ENCODE data around the gene LRRC8D.

Gene LRRC8D

GRCh38 chr1:89927478-89927877 is 106.6 kb downstream of the LRRC8D start:
- Histone ChIP-seq H3K36me3 (ENCODE audit: control insufficient read depth, insufficient read depth, low read length) (no peaks in the 10 kb centered on the region; the same call in 1 of the 2 replicates), H3K4me3 (ENCODE audit: low read length) (no peak overlapping the region), H3K9me3 (ENCODE audit: control insufficient read depth, insufficient read depth, low read length) (no peaks in the 10 kb centered on the region), H3K27ac (ENCODE audit: low read length) (no peak overlapping the region), H3K4me1 (ENCODE audit: control insufficient read depth, insufficient read depth, low read length) (peaks cover 7% of the 10 kb centered on the region; the same call in 1 of the 2 replicates), H3K27me3 (ENCODE audit: control insufficient read depth, insufficient read depth, low read length) (no peaks in the 10 kb centered on the region)
- no CpG with 5 or more reads among the region's 1 CpG for WGBS (ENCODE audit: insufficient coverage, insufficient read length)
- no peak for DNase-seq (ENCODE audit: low read depth, low spot score)

DNA sequence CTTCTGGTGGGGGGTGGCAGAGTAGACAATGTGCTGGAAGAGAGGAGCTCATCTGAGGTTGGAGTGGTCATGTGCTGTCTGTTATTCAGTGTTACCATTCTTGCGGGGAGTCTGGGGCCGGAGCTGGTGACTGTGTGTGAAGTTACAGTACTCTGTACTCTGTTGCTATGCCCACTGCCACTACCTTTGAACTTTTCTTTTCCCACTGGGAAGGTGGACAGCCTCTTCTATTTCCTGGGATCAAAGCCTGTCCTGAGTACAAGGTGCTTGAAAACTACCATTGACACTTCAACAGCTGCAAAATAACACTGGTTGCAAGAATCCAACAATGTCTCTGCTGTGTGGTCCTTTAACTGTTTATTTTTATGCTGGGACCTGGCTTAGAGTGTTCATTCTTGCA is 107.7 kb downstream of the LRRC8D start:
- Histone ChIP-seq H3K27ac (ENCODE audit: low read length) (no peak overlapping the region), H3K4me1 (ENCODE audit: control insufficient read depth, insufficient read depth, low read length) (peaks cover 7% of the 10 kb centered on the region; the same call in 1 of the 2 replicates), H3K9me3 (ENCODE audit: control insufficient read depth, insufficient read depth, low read length) (no peaks in the 10 kb centered on the region), H3K27me3 (ENCODE audit: control insufficient read depth, insufficient read depth, low read length) (no peaks in the 10 kb centered on the region), H3K36me3 (ENCODE audit: control insufficient read depth, insufficient read depth, low read length) (no peaks in the 10 kb centered on the region; the same call in 1 of the 2 replicates), H3K4me3 (ENCODE audit: low read length) (no peak overlapping the region)
- no peak for DNase-seq (ENCODE audit: low read depth, low spot score)
- WGBS (ENCODE audit: insufficient coverage, insufficient read length), result no CpG with 5 or more reads among the region's 2 CpGs

GRCh38 chr1:89929467-89930063 is 108.7 kb downstream of the LRRC8D start:
- DNase-seq (ENCODE audit: low read depth, low spot score), result no peak
- Histone ChIP-seq H3K4me1 (ENCODE audit: control insufficient read depth, insufficient read depth, low read length) (peaks cover 7% of the 10 kb centered on the region; the same call in 1 of the 2 replicates), H3K27me3 (ENCODE audit: control insufficient read depth, insufficient read depth, low read length) (no peaks in the 10 kb centered on the region), H3K27ac (ENCODE audit: low read length) (no peak overlapping the region), H3K36me3 (ENCODE audit: control insufficient read depth, insufficient read depth, low read length) (no peaks in the 10 kb centered on the region; the same call in 1 of the 2 replicates), H3K9me3 (ENCODE audit: control insufficient read depth, insufficient read depth, low read length) (no peaks in the 10 kb centered on the region), H3K4me3 (ENCODE audit: low read length) (no peak overlapping the region)
- WGBS (ENCODE audit: insufficient coverage, insufficient read length), result no CpG with 5 or more reads among the region's 6 CpGs

DNA sequence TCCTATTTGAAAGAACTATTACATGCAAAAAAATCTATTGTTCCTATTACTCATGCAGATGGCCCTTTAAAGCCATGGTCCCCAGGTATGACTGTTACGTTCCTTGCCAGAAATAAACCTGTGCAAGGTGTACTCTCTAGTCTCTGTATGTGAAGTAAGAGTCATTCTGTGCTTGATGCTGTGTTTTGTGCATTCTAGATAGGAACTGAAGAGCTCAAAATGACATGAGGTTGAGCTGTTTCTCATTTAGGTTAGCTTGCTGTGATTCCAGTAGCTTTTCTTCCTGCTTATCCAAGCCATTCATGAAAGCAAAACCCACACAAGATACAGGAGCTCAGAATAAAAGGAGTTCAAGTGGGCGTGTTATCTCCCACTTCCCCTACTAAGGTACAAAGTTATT is 109.7 kb downstream of the LRRC8D start:
- Histone ChIP-seq H3K4me1 (ENCODE audit: control insufficient read depth, insufficient read depth, low read length) (peaks cover 7% of the 10 kb centered on the region; the same call in 1 of the 2 replicates), H3K36me3 (ENCODE audit: control insufficient read depth, insufficient read depth, low read length) (no peaks in the 10 kb centered on the region; the same call in 1 of the 2 replicates), H3K9me3 (ENCODE audit: control insufficient read depth, insufficient read depth, low read length) (no peaks in the 10 kb centered on the region), H3K4me3 (ENCODE audit: low read length) (no peak overlapping the region), H3K27ac (ENCODE audit: low read length) (no peak overlapping the region), H3K27me3 (ENCODE audit: control insufficient read depth, insufficient read depth, low read length) (no peaks in the 10 kb centered on the region)
- WGBS (ENCODE audit: insufficient coverage, insufficient read length), result no CpG with 5 or more reads among the region's 2 CpGs
- no peak for DNase-seq (ENCODE audit: low read depth, low spot score)

DNA sequence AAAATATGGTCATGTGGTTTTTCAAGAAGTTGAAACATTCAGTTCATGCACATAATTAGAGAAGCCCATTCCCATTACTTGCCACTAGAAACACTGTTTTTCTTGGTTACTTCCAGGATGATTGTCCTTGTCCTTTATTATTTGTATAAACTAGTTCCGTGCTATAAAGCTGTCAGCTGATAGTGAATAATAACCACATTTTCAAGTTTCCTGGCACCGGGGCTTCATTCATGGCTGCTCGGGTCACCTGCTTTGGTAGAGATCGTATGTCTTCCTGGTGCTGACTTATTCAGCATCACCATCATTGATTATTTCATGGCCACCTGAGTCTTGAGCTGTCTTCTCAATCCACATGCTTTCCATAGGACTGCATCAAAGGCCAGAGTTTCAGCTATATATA is 111.1 kb downstream of the LRRC8D start:
- H3K27me3 ChIP-seq (ENCODE audit: control insufficient read depth, insufficient read depth, low read length), result no peaks in the 10 kb centered on the region
- H3K9me3 ChIP-seq (ENCODE audit: control insufficient read depth, insufficient read depth, low read length), result no peaks in the 10 kb centered on the region
- no peak overlapping the region for H3K4me3 ChIP-seq (ENCODE audit: low read length)
- H3K27ac ChIP-seq (ENCODE audit: low read length), result no peak overlapping the region
- no peak for DNase-seq (ENCODE audit: low read depth, low spot score)
- WGBS (ENCODE audit: insufficient coverage, insufficient read length), result no CpG with 5 or more reads among the region's 4 CpGs
- H3K4me1 ChIP-seq (ENCODE audit: control insufficient read depth, insufficient read depth, low read length), result peaks cover 7% of the 10 kb centered on the region; the same call in 1 of the 2 replicates
- no peaks in the 10 kb centered on the region; the same call in 1 of the 2 replicates for H3K36me3 ChIP-seq (ENCODE audit: control insufficient read depth, insufficient read depth, low read length)

DNA sequence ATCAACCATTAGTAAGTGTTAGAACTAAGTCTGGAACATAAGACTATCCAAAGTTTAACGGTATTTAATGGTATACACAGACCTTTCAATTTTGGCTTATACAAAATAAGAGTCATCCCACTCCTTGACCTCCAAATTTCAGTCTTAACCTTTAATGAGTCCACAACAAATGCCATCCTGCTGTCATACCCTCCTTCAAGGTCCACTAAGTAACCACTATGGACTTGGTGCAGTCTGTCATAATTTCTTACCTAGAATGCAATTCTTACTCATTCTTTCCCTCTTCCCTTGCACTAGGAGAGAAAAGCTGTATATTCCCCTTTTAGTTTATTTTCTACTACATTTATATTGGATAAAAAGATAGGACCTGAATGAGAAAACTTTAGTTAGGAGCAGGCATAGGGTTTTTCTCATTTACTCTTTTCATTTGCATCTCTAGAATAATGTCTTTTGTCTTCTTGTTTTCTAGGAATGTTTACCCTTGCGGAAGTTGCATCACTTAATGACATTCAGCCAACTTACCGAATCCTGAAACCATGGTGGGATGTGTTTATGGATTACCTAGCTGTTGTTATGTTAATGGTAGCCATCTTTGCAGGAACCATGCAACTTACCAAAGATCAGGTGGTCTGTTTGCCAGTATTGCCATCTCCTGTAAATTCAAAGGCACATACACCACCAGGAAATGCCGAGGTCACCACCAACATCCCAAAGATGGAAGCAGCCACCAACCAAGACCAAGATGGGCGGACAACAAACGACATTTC is 111.9 kb downstream of the LRRC8D start:
- WGBS (ENCODE audit: insufficient coverage, insufficient read length), result no CpG with 5 or more reads among the region's 6 CpGs
- Histone ChIP-seq H3K4me3 (ENCODE audit: low read length) (no peak overlapping the region), H3K27ac (ENCODE audit: low read length) (no peak overlapping the region)

DNA sequence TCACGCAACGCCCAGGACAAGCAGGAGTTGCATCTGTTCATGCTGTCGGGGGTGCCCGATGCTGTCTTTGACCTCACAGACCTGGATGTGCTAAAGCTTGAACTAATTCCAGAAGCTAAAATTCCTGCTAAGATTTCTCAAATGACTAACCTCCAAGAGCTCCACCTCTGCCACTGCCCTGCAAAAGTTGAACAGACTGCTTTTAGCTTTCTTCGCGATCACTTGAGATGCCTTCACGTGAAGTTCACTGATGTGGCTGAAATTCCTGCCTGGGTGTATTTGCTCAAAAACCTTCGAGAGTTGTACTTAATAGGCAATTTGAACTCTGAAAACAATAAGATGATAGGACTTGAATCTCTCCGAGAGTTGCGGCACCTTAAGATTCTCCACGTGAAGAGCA is 113.6 kb downstream of the LRRC8D start:
- H3K9me3 ChIP-seq (ENCODE audit: control insufficient read depth, insufficient read depth, low read length), result no peaks in the 10 kb centered on the region
- H3K36me3 ChIP-seq (ENCODE audit: control insufficient read depth, insufficient read depth, low read length), result no peaks in the 10 kb centered on the region; the same call in 1 of the 2 replicates
- H3K27me3 ChIP-seq (ENCODE audit: control insufficient read depth, insufficient read depth, low read length), result no peaks in the 10 kb centered on the region
- peaks cover 3% of the 10 kb centered on the region; the same call in 1 of the 2 replicates for H3K4me1 ChIP-seq (ENCODE audit: control insufficient read depth, insufficient read depth, low read length)
- no peak overlapping the region for H3K27ac ChIP-seq (ENCODE audit: low read length)
- WGBS (ENCODE audit: insufficient coverage, insufficient read length), result no CpG with 5 or more reads among the region's 11 CpGs
- no peak for DNase-seq (ENCODE audit: low read depth, low spot score)
- H3K4me3 ChIP-seq (ENCODE audit: low read length), result no peak overlapping the region

More for the DNA sequence above, 111.9 kb downstream of the LRRC8D start:
- Histone ChIP-seq H3K27me3 (ENCODE audit: control insufficient read depth, insufficient read depth, low read length) (no peaks in the 10 kb centered on the region), H3K36me3 (ENCODE audit: control insufficient read depth, insufficient read depth, low read length) (no peaks in the 10 kb centered on the region; the same call in 1 of the 2 replicates), H3K4me1 (ENCODE audit: control insufficient read depth, insufficient read depth, low read length) (peaks cover 7% of the 10 kb centered on the region; the same call in 1 of the 2 replicates), H3K9me3 (ENCODE audit: control insufficient read depth, insufficient read depth, low read length) (no peaks in the 10 kb centered on the region)
- no peak for DNase-seq (ENCODE audit: low read depth, low spot score)

GRCh38 chr1:89935235-89935634 is 114.4 kb downstream of the LRRC8D start:
- no CpG with 5 or more reads among the region's 4 CpGs for WGBS (ENCODE audit: insufficient coverage, insufficient read length)
- Histone ChIP-seq H3K9me3 (ENCODE audit: control insufficient read depth, insufficient read depth, low read length) (no peaks in the 10 kb centered on the region), H3K4me1 (ENCODE audit: control insufficient read depth, insufficient read depth, low read length) (peaks cover 3% of the 10 kb centered on the region; the same call in 1 of the 2 replicates), H3K27ac (ENCODE audit: low read length) (no peak overlapping the region), H3K4me3 (ENCODE audit: low read length) (no peak overlapping the region), H3K36me3 (ENCODE audit: control insufficient read depth, insufficient read depth, low read length) (no peaks in the 10 kb centered on the region; the same call in 1 of the 2 replicates), H3K27me3 (ENCODE audit: control insufficient read depth, insufficient read depth, low read length) (no peaks in the 10 kb centered on the region)
- no peak for DNase-seq (ENCODE audit: low read depth, low spot score)

DNA sequence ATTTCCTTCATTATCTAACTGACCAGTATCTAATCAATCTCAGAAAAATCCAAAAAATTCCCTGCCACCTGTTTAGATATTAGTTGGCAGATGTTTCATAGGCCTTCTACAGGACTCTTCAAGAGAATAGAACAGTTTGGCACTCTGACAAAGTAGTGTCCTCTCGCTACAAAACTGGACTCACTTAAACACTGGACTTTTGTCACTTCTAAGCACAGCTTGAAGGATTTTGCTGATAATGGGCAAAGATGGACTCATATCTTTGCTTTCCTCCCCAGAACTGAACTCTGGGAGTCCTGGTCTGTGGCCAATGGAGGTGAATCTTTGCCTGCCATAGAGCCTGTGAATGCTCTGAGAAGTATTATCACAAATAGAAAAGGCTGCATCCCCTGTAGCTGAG is 115.9 kb downstream of the LRRC8D start:
- no peaks in the 10 kb centered on the region; the same call in 1 of the 2 replicates for H3K4me1 ChIP-seq (ENCODE audit: control insufficient read depth, insufficient read depth, low read length)
- no CpG with 5 or more reads among the region's 1 CpG for WGBS (ENCODE audit: insufficient coverage, insufficient read length)
- no peaks in the 10 kb centered on the region; the same call in 1 of the 2 replicates for H3K36me3 ChIP-seq (ENCODE audit: control insufficient read depth, insufficient read depth, low read length)
- no peak overlapping the region for H3K27ac ChIP-seq (ENCODE audit: low read length)
- no peaks in the 10 kb centered on the region for H3K27me3 ChIP-seq (ENCODE audit: control insufficient read depth, insufficient read depth, low read length)
- no peak for DNase-seq (ENCODE audit: low read depth, low spot score)
- H3K4me3 ChIP-seq (ENCODE audit: low read length), result no peak overlapping the region
- no peaks in the 10 kb centered on the region for H3K9me3 ChIP-seq (ENCODE audit: control insufficient read depth, insufficient read depth, low read length)

- Histone ChIP-seq H3K27ac (ENCODE audit: low read length) (no peak overlapping the region), H3K4me3 (ENCODE audit: low read length) (no peak overlapping the region), H3K9me3 (ENCODE audit: control insufficient read depth, insufficient read depth, low read length) (no peaks in the 10 kb centered on the region), H3K27me3 (ENCODE audit: control insufficient read depth, insufficient read depth, low read length) (no peaks in the 10 kb centered on the region), H3K36me3 (ENCODE audit: control insufficient read depth, insufficient read depth, low read length) (no peaks in the 10 kb centered on the region; the same call in 1 of the 2 replicates), H3K4me1 (ENCODE audit: control insufficient read depth, insufficient read depth, low read length) (no peaks in the 10 kb centered on the region; the same call in 1 of the 2 replicates)
- DNase-seq (ENCODE audit: low read depth, low spot score), result no peak
- no CpG with 5 or more reads among the region's 7 CpGs for WGBS (ENCODE audit: insufficient coverage, insufficient read length)
Measured at GRCh38 chr1:89938171-89939055, 117.6 kb downstream of the LRRC8D start.

All from iPS DF 6.9 (cell line).